CD4-positive, alpha-beta T cell treated with Interleukin-6 at 100 ng/mL for 8 hours (primary cell): ENCODE results near the gene MADCAM1.

Source experiments
- DNase-seq: peaks from one replicate; pipeline ENCODE4 v3.0.0-alpha.2; 2020; ENCODE audit warnings: mixed read lengths, low spot score

MADCAM1 gene

DNA sequence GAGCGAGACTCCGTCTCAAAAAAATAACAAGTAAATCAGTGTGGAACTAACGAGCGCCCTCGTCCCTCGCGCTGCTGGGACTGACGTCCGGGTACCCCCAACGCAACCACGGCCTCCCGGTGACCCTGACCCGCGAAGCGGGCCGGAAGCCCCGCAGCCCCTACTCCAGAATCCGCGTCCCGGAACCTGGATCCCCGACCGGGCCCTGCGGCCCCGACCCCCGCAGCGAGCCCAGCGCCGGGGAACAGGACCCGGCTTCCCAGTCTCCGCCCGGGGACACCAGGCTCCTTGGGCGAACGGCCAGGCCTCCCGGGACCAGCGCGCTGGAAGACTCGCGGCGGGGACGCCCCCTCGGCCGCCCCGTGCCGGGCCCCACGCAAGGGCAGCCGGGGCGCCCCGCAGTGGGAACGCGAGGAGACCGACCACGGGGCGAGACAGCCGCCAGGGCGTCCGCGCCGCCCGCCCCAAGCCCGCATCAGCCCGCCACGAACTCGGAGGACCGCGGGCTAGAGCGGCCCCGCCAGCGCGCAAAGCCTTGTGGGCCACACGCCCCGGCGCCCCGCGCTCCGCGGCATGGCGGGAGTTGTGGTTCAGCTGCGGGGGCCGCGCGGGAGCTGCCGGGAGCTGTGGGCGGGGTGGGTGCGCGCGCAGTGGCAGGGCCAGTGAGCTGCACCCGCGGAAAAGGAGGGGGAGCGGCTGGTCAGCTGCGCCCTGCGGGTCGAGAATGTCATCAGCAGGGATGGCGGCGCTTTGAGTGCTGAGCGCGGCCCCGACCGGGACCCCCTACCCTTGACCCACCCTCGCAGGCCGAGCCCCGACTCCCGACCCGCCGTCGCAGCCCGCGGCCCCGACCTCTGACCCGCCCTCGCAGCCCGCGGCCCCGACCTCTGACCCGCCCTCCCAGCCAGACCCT lies 7.5 kb upstream of the MADCAM1 start:
- DNase-seq: peak; percentile 94

DNA sequence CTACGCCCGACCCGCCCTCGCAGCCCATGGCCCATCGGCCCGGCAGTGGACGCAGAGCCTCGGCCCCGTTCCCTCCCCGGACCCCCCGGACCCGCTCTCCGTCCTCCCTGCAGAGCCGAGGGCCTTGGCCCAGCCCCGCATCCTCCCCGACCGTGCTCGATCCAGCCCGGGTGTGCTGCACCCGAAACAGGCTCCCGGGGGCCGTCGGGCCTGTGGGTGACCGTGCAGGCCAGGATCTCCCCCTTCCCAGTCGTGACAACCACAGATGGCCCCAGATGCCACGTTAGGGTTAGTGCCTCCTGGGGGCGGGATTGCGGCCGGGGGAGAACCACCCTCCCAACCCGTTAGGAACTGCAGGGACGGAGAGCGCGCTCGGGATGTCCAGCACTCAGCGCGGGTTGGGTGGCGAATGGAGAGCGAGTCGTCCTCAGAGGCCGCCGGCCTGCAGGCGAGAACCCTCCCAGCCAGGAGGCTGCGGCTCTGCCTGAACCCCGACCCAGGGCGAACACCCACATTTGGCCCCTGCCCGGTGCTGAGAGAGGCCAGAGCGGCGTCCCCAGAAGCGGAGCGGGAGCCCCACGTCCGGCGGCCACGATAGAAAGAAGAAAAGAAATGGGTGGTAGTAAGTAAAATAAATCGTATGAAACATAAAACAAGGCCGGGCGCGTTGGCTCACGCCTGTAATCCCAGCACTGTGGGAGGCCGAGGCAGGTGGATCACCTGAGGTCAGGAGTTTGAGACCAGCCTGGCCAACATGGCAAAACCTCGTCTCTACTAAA lies 6.7 kb upstream of the MADCAM1 start:
- DNase-seq: no peak

DNA sequence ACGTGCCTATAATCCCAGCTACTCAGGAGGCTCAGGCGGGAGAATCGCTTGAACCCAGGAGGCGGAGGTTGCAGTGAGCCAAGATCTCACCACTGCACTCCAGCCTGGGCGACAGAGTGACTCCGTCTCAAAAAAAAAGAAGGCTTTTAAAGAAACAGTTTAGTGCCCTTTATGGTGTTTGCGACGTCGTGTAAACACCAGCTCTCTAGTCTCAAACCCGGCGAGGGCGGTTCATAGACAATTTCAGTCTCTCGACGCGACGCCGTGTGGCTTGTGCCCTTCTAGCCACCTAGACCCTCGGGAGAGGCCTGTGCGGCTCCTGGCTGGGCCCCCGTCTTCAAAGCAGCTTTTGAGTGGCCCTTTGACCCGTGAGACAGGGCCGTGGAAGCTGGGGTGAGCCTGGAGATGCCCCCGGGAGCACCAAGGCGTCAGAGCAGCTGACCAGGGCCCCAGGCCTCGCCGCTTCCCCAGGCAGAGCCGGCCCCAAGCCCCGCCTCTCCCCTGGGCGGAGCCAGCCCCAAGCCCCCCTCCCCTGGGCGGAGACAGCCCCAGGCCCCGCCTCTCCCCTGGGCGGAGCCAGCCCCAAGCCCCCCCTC lies 5.0 kb upstream of the MADCAM1 start:
- DNase-seq: no peak

GRCh38 chr19:492091-492531 lies 4.2 kb upstream of the MADCAM1 start:
- DNase-seq: no peak

GRCh38 chr19:493391-494170 lies 2.7 kb upstream of the MADCAM1 start:
- no peak for DNase-seq

DNA sequence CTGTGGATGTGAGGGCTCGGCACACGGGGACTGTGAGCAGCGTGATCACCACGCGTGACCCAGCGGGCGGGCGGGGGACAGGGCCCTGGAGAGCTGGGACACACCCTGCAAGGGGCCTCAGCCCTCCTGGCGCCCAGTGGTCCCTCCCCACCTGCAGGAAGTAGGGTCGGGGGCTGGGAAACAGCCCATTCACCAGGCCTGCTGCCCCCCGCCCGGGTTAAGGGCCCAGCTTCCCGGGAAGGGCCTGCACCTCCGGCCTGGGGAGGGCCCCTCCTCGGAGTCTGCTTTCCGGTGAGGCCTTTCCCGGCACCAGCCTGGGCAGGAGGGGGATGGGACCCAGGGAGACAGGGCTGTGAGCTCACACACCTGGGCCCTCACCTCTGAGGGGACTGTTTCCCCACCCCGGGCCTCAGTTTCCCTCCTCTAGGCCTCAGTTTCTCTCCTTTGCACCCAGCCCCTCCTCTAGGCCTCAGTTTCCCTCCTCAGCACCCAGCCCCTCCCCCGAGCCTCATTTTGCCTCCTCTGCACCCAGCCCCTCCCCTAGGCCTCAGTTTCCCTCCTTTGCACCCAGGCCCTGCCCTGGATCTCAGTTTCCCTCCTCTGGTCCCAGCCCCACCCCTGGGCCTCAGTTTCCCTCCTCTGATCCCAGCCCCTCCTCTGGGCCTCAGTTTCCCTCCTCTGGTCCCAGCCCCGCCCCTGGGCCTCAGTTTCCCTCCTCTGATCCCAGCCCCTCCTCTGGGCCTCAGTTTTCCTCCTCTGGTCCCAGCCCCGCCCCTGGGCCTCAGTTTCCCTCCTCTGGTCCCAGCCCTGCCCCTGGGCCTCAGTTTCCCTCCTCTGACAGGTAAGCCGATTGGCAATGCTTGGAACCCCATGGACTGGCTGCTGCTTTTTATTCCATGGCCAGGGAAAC lies 1.9 kb upstream of the MADCAM1 start:
- no peak for DNase-seq

DNA sequence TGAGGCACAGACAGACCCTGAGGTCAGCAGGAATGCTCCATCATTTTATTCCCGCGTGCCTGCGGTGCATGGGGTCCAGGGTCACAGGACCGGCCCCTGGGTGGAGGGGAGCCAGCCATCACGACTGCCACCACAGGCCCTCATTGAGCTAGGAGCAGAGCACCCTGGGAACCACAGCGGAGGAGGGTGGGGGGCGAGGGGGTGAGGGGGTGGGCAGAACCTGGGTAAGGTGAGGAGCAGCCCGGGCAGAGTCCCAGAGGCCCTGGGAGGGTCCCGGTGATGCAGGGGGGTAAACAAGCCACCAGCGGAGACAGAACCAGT lies 1.2 kb upstream of the MADCAM1 start:
- no peak for DNase-seq

DNA sequence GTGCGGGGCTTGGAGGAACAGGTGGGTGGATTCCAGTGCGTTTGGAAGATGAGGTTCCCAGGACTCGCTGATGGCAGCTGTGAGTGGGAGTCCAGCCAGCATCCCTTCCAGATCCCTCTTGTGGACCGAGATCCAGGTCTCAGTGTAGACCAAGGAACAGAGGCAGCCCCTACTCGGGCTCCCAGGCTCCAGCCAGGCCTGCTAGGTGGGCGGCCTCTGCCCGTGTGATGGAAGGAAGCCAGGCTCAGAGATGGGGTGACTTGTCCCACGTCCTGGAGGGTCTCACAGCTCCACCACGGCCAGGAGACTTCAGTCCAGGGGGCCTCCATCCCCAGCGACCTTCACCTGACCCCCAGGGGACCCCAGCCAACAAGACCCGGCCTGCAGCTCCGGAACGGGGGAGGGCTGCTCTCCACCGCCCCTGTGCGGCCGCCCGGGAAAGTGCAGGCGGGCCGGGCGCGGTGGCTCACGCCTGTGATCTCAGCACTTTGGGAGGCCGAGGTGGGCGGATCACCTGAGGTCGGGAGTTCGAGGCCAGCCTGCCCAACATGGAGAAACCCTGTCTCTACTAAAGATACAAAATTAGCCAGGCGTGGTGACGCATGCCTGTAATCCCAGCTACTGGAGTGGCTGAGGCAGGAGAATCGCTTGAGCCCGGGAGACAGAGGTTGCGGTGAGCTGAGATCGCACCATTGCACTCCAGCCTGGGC lies 729 bp upstream of the MADCAM1 start:
- no peak for DNase-seq

DNA sequence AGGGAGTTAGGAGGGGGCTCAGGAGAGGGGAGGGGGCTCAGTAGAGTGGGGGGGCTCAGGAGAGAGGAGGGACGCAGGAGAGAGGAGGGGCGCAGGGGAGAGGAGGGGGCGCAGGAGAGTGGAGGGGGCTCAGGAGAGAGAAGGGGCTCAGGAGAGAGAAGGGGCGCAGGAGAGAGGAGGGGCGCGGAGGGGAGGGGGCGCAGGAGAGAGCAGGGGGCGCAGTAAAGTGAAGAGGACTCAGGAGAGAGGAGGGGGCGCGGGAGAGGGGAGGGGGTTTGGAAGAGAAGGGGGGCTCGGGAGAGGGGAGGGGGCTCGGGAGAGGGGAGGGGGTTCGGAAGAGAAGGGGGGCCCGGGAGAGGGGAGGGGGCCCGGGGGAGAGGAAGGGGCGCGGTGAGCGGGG lies 700 bp downstream of the MADCAM1 start:
- DNase-seq: no peak

GRCh38 chr19:497491-497868 lies 1.2 kb downstream of the MADCAM1 start:
- DNase-seq: no peak

GRCh38 chr19:497869-498510 lies 1.7 kb downstream of the MADCAM1 start:
- DNase-seq: no peak

DNA sequence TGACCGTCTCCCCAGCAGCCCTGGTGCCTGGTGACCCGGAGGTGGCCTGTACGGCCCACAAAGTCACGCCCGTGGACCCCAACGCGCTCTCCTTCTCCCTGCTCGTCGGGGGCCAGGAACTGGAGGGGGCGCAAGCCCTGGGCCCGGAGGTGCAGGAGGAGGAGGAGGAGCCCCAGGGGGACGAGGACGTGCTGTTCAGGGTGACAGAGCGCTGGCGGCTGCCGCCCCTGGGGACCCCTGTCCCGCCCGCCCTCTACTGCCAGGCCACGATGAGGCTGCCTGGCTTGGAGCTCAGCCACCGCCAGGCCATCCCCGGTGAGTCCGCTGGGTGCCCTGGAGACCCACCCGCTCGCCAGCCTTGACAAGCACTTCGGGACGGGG lies 2.2 kb downstream of the MADCAM1 start:
- no peak for DNase-seq

- no peak for DNase-seq
Observed at GRCh38 chr19:498977-499623, 2.8 kb downstream of the MADCAM1 start.

- DNase-seq: no peak
Observed at GRCh38 chr19:501646-502045, 5.4 kb downstream of the MADCAM1 start.

DNA sequence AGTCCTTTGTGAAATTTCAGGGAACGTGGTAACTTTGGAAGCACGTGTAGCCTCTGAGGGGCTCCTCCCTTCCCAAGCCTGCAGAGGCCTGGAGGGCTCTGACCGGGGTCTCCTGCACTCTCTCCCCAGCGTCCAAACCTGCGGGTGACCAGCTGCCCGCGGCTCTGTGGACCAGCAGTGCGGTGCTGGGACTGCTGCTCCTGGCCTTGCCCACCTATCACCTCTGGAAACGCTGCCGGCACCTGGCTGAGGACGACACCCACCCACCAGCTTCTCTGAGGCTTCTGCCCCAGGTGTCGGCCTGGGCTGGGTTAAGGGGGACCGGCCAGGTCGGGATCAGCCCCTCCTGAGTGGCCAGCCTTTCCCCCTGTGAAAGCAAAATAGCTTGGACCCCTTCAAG lies 8.3 kb downstream of the MADCAM1 start:
- no peak for DNase-seq

- DNase-seq: peak; percentile 98
Observed at GRCh38 chr19:506404-507285, 10.4 kb downstream of the MADCAM1 start.

DNA sequence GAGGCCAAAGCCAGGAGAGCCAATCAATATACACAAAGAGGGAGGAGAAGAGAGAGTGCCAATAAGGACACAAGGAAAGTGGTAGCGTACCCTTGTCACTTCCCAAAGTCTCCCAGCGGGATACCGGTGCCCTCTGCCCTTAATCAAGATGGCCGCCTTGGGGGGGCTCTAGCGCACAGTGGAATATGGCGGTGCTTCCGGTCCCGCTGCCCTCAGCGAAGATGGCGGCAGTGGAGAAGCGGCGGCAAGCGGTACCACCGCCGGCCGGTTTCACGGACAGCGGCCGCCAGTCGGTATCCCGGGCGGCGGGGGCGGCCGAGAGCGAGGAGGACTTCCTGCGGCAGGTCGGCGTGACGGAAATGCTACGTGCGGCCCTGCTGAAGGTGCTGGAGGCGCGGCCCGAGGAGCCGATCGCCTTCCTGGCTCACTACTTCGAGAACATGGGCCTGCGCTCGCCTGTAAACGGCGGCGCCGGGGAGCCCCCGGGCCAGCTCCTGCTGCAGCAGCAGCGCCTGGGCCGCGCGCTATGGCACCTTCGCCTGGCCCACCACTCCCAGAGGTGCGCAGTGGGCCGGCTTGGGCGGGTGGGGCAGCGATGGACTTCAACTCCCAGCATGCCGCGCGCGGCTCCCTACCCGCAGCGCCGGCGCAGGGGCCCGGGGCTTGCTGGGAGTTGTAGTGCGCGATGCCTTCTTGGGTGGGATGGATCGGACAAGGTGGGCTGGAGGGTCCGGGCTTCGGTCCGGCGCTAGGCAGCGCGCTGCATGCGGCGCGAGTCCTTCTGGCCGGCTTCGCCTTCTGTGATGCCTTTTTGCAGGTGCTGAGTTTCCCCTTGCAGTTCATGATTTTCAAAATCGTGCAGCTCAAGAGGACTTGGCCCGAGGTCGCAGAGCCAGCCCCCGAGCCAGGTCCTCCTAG lies 11.3 kb downstream of the MADCAM1 start, which contains the start of gene TPGS1:
Gene TPGS1, plus strand, starts transcription at position 212 of the 918 bp plus-strand sequence. Its CDS starts 10 bp downstream, at position 222.
- DNase-seq: peak; percentile 69
